ENCODE measurements around the gene GGNBP2.

The GGNBP2 gene

DNA sequence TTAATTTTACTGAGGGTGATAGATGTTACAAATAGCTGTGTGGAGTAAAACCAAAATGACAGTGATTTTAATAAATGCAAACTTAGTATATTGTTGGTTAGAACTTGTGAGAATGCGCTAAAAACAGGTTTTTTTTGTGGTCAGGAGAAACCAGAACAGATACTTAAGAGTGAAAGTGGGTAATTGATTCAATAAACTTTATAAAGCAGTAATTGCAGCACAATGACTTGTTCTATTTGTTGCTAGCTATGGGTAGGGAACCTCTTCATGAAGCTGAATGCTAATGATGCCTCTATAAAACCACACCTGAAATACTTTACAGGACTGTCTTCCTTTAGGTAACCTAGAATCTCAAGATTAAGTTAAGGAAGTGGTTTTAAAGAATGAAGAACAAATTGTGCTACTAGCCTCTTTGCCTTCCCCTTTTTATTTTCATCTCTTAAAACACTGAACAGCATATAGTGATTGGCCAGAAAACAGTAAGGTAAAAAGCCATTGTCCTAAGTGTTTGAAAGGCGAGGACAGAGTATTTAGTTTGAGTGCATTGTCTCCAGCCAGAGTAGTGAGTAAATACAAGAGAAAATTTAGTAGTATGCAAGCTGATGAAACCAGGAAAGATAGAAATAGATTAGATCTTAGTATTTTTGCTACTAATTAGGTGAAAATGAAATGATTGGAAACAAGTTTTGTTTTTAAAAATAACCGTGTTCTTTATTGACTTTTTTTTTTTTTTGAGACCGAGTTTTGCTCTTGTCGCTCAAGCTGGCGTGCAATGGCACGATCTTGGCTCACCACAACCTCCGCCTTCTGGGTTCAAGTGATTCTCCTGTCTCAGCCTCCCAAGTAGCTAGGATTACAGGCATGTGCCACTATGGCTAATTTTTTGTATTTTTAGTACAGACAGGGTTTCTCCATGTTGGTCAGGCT is 6.0 kb downstream of the GGNBP2 start:
- in situ Hi-C loops (cut with MboI; ENCODE audit: low sequenced_read_pairs): no loop called here

DNA sequence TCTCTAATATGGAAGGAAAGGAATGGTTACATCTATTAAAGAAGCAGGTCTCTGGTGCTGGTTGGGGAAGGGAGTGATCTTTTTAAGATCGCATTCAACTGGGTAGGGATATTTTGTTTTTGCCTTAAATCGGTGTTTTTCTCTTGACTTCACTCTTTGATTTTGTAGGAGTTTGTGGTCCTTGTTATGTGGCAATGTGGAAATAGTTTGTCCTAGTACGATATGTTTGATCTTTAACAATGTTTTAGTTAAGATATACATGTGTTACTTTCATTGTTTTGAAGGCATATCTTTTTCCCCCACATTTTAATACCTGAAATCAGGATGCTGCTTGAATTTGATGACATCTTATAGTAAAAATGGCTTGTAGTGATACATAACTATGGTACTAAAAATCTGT is 8.7 kb downstream of the GGNBP2 start:
- in situ Hi-C loops (cut with MboI; ENCODE audit: low sequenced_read_pairs): no loop called here

DNA sequence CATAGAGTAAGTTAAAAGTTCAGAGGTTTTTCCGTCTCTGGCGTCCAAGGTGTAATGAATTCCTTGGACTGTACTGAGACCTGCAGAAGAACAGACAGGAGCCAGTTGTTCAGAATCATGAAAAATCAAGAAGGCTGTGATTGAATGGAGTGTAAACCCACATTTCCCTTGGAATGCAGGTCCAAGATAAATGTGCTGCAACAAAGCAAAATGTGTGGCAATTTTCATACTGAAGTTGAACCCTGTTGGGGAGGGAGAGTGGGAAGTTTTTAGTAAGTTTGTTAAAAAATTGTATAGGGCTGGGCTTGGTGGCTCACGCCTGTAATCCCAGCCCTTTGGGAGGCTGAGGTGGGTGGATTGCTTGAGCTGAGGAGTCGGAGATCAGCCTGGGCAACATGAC is 21.4 kb downstream of the GGNBP2 start:
- in situ Hi-C loops (cut with MboI; ENCODE audit: low sequenced_read_pairs): no loop called here

DNA sequence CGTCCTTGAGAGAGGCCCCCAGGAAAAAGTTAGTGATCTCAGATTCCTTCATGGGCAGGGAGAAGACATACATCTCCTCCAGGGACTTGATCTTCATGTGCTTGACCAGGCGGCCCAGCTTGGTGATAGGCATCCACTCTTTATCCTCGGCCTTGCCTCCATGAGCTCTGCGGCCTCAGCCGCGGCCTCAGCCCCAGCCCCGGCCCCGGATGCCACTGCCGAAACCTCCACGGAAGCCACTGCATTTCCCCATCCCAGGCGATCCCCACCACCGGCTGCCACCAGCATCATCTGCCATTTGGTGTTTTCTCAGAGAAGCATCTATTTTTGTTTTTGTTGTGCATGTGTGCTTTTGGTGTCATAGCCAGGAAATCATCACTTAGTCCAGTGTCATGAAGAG is 30.3 kb downstream of the GGNBP2 start:
- in situ Hi-C loops (cut with MboI; ENCODE audit: low sequenced_read_pairs): loop anchor here (25.0 kb wide), 1 partner anchor 112 kb away; no protein-coding TSS in a partner anchor

DNA sequence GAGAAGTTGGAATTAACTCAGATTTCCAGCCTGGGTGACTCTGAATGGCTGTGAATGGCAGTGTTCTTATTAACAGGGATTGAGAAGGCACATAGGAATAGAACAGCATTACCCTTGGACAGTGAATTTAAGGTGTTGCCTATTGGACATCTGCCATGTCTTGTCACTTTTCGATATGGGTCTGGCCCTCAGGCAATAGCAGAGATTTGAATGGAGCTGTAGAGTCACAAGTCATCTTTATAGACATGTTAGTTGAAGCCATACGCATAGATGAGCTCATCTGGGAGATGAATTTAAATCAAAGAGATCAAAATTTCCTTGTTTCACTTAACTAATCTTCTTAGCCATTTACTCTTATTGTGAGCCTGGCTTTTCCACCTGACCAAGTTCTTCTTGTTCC is 32.1 kb downstream of the GGNBP2 start:
- in situ Hi-C loops (cut with MboI; ENCODE audit: low sequenced_read_pairs): loop anchor here (25.0 kb wide), 1 partner anchor 111 kb away; no protein-coding TSS in a partner anchor

DNA sequence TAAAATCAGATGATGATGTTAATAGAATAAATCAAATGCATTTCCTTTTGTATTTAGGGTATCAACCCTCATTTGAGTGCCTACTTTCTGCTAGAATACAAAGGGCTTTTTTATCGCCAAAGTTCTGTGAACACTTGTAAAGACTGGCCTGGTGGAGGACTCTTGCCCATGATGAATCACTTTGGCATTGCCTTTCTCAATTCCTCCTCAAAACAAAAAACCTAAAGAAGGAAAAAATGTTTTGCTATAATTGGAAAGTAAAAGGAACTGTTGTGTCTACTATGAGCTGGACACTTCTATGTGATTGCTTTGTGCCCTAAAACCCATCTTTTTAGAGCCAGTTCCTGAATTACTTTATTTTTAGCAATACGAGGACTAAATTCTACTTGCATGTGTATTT is 34.0 kb downstream of the GGNBP2 start:
- in situ Hi-C loops (cut with MboI; ENCODE audit: low sequenced_read_pairs): loop anchor here (25.0 kb wide), 1 partner anchor 109 kb away; no protein-coding TSS in a partner anchor

DNA sequence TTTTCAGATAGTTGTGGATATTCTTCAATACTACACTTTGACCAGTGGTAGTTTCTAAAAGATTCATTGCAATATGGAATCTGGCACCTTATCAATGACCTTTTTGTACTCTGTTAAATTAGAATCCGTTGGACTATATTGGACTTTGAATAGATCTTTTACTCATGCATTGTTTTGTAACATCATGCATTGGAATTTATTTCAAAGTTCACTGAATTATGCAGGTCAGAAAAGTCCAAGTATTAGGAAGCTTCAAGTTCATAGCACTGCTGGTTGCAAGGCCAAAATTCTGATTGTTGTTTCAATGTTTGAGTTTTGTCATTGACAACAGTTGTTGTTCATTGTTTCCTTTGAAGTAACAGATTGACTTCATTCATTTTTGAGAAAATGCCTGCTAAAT is 39.1 kb downstream of the GGNBP2 start:
- in situ Hi-C loops (cut with MboI; ENCODE audit: low sequenced_read_pairs): loop anchor here (25.0 kb wide), 1 partner anchor 104 kb away; no protein-coding TSS in a partner anchor

DNA sequence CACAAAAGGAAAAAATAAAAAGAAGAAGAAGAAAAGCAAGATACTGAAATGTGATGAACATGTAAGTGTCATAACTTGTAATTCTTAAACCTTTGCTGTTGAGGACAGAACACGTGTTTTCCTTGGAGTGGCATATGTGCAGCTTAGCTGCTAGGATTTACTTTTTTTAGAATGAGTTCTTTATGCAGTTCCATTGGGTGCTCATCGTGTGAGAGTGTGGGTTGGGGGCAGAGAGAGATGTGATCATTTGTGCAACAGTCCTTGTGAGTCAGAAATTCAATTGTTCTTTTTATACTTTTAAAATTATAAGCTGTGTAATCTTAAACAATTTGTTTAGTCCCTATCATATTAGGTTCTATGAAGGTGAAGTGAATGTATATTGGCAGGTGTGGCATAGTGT is 41.4 kb downstream of the GGNBP2 start:
- in situ Hi-C loops (cut with MboI; ENCODE audit: low sequenced_read_pairs): loop anchor here (25.0 kb wide), 1 partner anchor 101 kb away; no protein-coding TSS in a partner anchor

DNA sequence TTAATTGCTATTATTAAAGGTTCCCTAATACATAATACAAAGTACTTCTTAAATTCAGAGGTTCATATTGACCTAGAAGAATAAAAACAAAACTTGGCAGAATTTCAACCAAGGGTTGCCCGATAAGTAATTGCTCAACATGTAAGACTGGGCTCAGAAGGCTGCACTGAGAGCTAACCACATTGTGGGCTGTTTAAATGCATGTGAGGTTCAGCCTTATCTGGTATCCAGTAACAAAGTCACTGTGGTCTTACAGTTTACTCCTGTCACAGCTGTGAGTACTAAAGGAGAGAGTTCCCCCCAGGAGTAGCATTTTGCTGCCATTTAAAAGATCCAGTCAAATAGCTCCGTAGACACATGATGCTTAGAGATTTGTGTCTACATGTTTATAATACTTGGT is 45.4 kb downstream of the GGNBP2 start:
- in situ Hi-C loops (cut with MboI; ENCODE audit: low sequenced_read_pairs): loop anchor here (25.0 kb wide), 1 partner anchor 97 kb away; no protein-coding TSS in a partner anchor

DNA sequence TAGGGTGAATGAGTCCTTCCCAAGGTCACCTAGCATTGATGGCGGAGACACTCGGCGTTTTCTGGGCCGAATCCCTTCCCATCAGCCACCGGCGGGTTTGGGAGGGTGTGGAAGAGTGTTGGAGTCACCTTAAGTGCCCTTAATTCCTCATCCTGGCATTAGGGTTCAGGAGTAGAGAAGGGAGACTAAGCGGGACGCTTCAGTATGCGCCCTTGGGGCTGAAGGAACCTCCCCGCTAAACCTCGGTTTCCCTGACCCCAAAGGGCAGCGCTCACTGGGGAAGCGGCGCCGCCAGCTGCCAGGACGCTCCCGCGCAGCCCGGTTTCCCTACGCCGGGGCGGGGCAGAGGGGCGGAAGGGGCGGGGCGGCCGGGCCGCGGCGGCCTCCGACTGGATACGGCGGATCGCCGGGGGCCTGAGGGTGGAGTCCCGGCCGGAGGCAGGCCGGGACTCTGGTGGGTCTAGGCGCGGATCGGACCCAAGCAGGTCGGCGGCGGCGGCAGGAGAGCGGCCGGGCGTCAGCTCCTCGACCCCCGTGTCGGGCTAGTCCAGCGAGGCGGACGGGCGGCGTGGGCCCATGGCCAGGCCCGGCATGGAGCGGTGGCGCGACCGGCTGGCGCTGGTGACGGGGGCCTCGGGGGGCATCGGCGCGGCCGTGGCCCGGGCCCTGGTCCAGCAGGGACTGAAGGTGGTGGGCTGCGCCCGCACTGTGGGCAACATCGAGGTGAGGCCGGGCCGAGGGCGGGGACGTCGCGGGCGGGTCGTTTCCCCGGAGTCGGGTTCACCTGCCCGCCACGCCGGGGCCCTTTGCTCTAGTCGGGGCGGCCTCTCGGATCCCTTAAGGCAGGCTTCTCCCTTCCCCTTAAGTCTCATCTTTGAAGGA is 47.0 kb downstream of the GGNBP2 start, which contains the start of gene DHRS11:
DHRS11 (plus strand) TSS at position 446 of the 882 bp plus-strand sequence; CDS start at position 577, 131 bp downstream.
- in situ Hi-C loops (cut with MboI; ENCODE audit: low sequenced_read_pairs): loop anchor here (25.0 kb wide), 1 partner anchor 96 kb away; no protein-coding TSS in a partner anchor

DNA sequence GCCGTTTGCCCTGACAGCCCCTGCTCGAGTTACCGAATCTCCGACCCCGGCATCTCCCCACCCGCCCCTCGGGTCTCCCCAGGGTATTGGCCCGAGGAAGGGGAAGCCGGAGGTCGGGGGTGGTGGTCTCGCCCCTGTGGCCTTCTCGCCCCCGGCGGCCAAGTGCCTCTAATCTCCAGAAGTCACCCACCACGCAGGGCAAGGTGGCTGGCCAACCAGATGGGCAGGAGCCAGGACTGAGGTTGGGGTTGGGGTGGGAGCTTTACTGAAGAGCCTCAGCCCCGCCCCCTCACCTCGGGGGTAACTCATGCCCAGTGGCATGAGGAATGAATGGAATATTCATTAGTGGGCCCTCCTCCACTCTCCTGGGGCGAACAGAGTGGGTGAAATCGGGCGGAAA is 47.6 kb downstream of the GGNBP2 start:
- in situ Hi-C loops (cut with MboI; ENCODE audit: low sequenced_read_pairs): loop anchor here (25.0 kb wide), 1 partner anchor 95 kb away; no protein-coding TSS in a partner anchor

DNA sequence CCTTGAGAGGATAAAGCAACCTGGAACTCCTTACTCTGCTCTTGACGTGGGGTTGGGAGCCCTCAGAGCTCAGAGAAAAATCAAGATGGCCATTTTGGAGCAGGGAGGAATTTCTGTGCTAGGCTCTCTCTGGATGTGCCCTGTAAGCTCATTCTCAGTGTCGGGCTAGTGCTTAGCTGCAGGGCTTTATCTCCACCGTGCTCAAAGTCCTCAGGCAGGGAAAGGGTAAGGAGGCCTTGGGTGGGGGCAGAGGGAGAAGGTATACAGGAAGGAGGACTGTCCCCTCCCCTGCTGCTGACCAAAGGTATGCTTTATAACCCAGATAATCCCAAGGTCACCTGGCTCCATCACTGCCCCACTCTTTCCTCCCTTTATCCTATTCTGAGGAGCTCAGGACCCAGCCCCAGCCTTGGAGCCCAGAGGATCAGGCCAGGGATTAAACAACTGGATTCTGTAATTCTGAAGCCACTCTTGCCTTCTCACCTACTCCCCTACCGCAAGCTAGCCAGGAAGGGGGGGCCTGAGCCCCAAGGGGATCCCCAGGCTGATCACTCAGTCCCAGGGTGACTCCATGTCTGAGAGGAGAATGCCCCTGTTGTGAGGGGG is 48.1 kb downstream of the GGNBP2 start:
- in situ Hi-C loops (cut with MboI; ENCODE audit: low sequenced_read_pairs): loop anchor here (25.0 kb wide), 1 partner anchor 94 kb away; no protein-coding TSS in a partner anchor

DNA sequence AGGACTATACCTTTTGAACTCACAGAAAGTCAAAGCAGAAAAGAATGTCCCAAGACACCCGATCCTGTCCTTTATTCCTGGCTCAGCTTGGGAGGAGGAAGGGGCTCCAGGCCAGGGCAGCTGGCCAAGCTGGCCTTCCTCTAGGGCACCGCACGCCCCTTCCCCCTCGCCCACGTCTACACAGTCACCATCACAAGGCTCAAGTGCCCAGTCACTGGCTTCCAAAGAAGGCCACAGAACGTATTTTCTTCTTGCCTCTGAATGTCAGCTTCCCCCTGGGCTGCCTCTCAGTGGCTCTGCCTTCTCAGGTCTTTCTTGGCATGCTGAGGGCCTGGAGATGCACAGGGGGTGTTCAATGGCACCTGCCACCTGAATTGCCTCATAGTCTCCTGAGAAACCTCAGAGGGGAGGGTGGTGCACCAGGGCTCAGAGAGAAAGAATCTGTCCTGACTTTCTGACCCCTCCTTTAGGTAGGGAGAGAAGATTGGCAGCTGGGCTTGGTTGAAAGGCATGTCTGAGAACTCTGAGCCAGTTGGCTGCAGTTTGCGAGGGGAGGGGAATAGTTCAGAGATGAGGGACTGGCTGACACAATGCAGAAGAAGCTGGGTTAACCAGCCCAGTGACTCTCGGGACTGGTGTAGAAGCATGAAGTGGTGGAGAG is 49.1 kb downstream of the GGNBP2 start:
- in situ Hi-C loops (cut with MboI; ENCODE audit: low sequenced_read_pairs): loop anchor here (25.0 kb wide), 1 partner anchor 94 kb away; no protein-coding TSS in a partner anchor

DNA sequence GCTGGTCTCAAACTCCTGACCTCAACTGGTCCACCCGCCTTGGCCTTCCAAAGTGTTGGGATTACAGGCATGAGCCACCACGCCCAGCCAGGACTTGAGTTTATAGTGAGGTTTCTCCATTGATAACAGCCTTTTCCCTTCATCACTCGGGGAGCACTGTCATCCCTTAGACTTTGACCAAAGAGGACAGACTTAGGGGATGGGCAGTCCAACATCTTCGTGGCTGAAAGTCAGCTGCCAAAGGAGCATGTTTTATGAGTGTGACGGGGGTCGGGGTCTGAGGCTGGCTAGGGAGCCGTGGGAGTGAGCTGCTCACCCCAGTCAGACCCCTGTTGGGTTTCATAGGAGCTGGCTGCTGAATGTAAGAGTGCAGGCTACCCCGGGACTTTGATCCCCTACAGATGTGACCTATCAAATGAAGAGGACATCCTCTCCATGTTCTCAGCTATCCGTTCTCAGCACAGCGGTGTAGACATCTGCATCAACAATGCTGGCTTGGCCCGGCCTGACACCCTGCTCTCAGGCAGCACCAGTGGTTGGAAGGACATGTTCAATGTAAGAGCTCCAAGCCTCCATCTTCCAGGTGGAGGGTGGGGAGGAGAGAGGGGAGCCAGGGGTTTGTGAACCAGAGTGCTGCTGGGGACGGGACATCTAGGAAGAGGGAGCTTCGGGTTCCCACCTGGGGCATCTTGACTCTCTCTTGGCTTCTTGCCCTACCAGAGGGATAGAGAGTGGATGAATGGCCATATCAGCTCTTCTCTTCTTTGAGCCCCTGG is 50.1 kb downstream of the GGNBP2 start:
- in situ Hi-C loops (cut with MboI; ENCODE audit: low sequenced_read_pairs): loop anchor here (25.0 kb wide), 1 partner anchor 92 kb away; no protein-coding TSS in a partner anchor

DNA sequence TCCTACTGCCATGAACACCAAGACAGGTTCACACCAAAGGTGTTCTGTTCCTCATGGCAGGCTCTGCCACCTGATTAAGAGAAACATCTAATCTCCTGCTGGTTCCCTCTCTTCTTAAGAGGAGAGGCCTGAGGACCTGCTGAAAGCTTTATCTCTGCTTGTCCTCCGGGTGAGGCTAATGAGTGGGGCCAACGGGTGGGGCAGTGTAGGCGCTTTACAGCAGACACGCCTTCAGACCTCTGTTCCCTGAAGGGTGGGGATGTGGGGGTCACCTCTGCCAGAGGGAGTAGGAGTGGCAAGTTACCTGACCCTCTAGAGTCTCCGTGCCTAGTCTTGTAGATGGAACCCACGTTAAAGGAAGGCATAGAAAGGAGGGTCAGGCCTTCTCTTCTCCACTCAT is 52.5 kb downstream of the GGNBP2 start:
- in situ Hi-C loops (cut with MboI; ENCODE audit: low sequenced_read_pairs): loop anchor here (25.0 kb wide), 1 partner anchor 90 kb away; no protein-coding TSS in a partner anchor

DNA sequence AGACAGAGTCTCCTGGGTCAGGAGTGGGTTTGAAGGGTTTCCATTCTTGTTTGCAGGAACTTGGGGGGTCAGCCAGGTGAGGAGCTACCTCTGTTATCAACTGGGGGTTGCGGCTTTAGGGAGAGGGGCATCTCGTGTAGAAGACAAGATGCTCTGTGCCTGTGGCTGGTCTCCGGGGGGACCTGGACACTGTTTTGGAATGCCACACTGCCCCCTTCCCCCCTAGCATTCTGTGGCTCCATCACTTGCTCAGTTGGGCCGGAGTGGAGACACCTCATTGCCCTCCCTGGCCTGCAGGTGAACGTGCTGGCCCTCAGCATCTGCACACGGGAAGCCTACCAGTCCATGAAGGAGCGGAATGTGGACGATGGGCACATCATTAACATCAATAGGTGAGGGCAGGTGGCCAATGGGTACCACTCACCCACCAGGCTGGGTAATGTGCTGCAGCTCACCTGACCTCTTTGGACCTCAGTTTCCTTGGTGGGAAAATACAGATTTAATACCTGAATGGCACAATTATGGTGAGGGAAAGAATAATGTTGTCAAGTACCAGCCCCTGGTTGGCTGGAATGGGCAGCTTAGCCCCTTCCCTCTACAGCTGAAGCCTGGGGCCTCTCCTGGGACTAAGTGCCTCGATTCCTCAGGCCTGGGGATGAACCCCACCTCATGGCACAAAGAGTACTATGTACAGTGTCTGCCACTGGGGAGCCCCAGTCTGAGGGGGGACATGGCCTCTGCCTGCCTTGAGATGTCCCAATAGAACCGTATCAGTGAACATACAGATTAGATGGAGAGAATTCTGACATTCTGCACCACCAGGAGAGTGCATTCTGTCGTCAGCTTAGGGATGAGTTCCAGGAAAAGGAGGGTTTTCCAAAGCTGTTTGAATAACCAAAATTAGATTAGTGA is 53.4 kb downstream of the GGNBP2 start:
- in situ Hi-C loops (cut with MboI; ENCODE audit: low sequenced_read_pairs): loop anchor here (25.0 kb wide), 1 partner anchor 89 kb away; no protein-coding TSS in a partner anchor

DNA sequence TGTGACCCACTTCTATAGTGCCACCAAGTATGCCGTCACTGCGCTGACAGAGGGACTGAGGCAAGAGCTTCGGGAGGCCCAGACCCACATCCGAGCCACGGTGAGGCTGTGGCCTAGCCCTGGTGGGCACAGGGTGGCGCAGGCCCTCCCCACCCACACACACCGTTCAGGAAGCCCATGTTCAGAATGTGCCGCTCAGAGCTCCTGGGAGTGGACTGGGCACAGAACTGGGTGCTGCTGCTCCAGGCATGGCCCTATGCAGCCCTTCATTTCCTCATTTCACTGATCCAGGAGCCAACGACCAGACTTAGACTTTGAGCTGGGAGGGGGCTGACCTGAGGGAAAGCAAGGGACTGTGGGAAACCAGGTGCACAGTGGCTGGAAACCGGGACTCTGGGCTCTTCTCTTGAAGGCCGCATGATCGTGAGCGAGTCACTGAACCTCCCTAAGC is 54.3 kb downstream of the GGNBP2 start:
- in situ Hi-C loops (cut with MboI; ENCODE audit: low sequenced_read_pairs): loop anchor here (25.0 kb wide), 1 partner anchor 88 kb away; no protein-coding TSS in a partner anchor
